Calu3 (cell line): ENCODE data around the gene TRPV5. TPM values are rescaled to one million over a fixed set of nuclear protein-coding genes. Genes with fewer than 3 reads are reported as not detected.

ENCODE experiments used
- BruUV-seq: library from RNA; stranded (reverse); fragments of 400-500 nt; replicated peaks from 2 replicates; lab custom pipeline; 2021; lab: Mats Ljungman, UMichigan
- CTCF ChIA-PET: fragments of 300-600 bp; sonication (Branson Sonifier 250); formaldehyde crosslinking; loops from one replicate; lab custom pipeline; 2022; ENCODE audit warnings: antibody characterized with exemption; lab: Charles Lee
- DNase-seq: peaks from one replicate; pipeline ENCODE4 v3.0.0; 2022
- H3K27ac Mint-ChIP-seq: one replicate; pipeline ENCODE4 v1.8.0; 2022; ENCODE audit warnings: mixed read lengths; ENCODE audit not compliant: unreplicated experiment
- H3K27me3 Mint-ChIP-seq: one replicate; pipeline ENCODE4 v1.8.0; 2022; ENCODE audit warnings: mixed read lengths; ENCODE audit not compliant: unreplicated experiment
- H3K36me3 Mint-ChIP-seq: one replicate; pipeline ENCODE4 v1.8.0; 2022; ENCODE audit warnings: mild to moderate bottlenecking, moderate library complexity, mixed read lengths; ENCODE audit not compliant: insufficient read depth, unreplicated experiment
- H3K4me1 Mint-ChIP-seq: one replicate; pipeline ENCODE4 v1.8.0; 2022; ENCODE audit warnings: mild to moderate bottlenecking, low read depth, mixed read lengths; ENCODE audit not compliant: unreplicated experiment
- H3K4me3 Mint-ChIP-seq: one replicate; pipeline ENCODE4 v1.8.0; 2022; ENCODE audit warnings: mild to moderate bottlenecking, low read depth, moderate library complexity, mixed read lengths; ENCODE audit not compliant: unreplicated experiment
- H3K9me3 Mint-ChIP-seq: one replicate; pipeline ENCODE4 v1.8.0; 2022; ENCODE audit warnings: low read depth, mixed read lengths; ENCODE audit not compliant: unreplicated experiment
- intact Hi-C: fragments of 100-400 bp; cut with micrococcal nuclease; formaldehyde crosslinking; loops from one replicate; pipeline ENCODE4 v1.10.0; 2022; ENCODE audit not compliant: unreplicated experiment
- total RNA-seq: library from RNA; stranded (reverse); gene quantifications from 2 replicates; pipeline ENCODE4 v1.2.3, GENCODE V29; 2022
- TF ChIP-seq, protein P1 (sequence below): fragments of 200-600 bp; IDR thresholded peaks from one replicate; pipeline ENCODE4 v1.8.0; 2022; ENCODE audit warnings: antibody characterized with exemption; ENCODE audit not compliant: unreplicated experiment

Gene TRPV5
- total RNA-seq, 1 experiment from 2014 or later = not detected

GRCh38 chr7:142860968-142861367, 72.6 kb downstream of the TRPV5 start:
- no peak overlapping the region for H3K27ac Mint-ChIP-seq
- intact Hi-C loops = no loop called here
- no peak overlapping the region for H3K4me3 Mint-ChIP-seq
- H3K9me3 Mint-ChIP-seq = no peaks in the 10 kb centered on the region
- H3K36me3 Mint-ChIP-seq = no peaks in the 10 kb centered on the region
- TF ChIP-seq, protein P1, sequence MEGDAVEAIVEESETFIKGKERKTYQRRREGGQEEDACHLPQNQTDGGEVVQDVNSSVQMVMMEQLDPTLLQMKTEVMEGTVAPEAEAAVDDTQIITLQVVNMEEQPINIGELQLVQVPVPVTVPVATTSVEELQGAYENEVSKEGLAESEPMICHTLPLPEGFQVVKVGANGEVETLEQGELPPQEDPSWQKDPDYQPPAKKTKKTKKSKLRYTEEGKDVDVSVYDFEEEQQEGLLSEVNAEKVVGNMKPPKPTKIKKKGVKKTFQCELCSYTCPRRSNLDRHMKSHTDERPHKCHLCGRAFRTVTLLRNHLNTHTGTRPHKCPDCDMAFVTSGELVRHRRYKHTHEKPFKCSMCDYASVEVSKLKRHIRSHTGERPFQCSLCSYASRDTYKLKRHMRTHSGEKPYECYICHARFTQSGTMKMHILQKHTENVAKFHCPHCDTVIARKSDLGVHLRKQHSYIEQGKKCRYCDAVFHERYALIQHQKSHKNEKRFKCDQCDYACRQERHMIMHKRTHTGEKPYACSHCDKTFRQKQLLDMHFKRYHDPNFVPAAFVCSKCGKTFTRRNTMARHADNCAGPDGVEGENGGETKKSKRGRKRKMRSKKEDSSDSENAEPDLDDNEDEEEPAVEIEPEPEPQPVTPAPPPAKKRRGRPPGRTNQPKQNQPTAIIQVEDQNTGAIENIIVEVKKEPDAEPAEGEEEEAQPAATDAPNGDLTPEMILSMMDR = no peak
- H3K27me3 Mint-ChIP-seq = peaks cover 84% of the 10 kb centered on the region
- peaks cover 8% of the 10 kb centered on the region for H3K4me1 Mint-ChIP-seq
- no TSS peak for BruUV-seq
- no peak for DNase-seq
- CTCF ChIA-PET = no interaction called here

GRCh38 chr7:142859829-142860228, 73.7 kb downstream of the TRPV5 start:
- no peaks in the 10 kb centered on the region for H3K36me3 Mint-ChIP-seq
- intact Hi-C loops = no loop called here
- TF ChIP-seq, protein P1 = no peak
- peaks cover 82% of the 10 kb centered on the region for H3K27me3 Mint-ChIP-seq
- CTCF ChIA-PET = interaction anchor here (0.5 kb wide), 1 partner anchor 272 kb away, joined by 3 read pairs; no protein-coding TSS in a partner anchor
- DNase-seq = no peak
- BruUV-seq = no TSS peak
- no peaks in the 10 kb centered on the region for H3K9me3 Mint-ChIP-seq
- H3K4me1 Mint-ChIP-seq = peaks cover 8% of the 10 kb centered on the region
- no peak overlapping the region for H3K27ac Mint-ChIP-seq
- no peak overlapping the region for H3K4me3 Mint-ChIP-seq

GRCh38 chr7:142859411-142859810, 74.1 kb downstream of the TRPV5 start:
- CTCF ChIA-PET = interaction anchor here (0.5 kb wide), 1 partner anchor 272 kb away, joined by 3 read pairs; no protein-coding TSS in a partner anchor
- H3K4me1 Mint-ChIP-seq = peaks cover 10% of the 10 kb centered on the region
- no TSS peak for BruUV-seq
- no peak overlapping the region for H3K4me3 Mint-ChIP-seq
- H3K36me3 Mint-ChIP-seq = peaks cover 3% of the 10 kb centered on the region
- no peak overlapping the region for H3K27ac Mint-ChIP-seq
- intact Hi-C loops = no loop called here
- peaks cover 82% of the 10 kb centered on the region for H3K27me3 Mint-ChIP-seq
- TF ChIP-seq, protein P1 = no peak
- no peak for DNase-seq
- no peaks in the 10 kb centered on the region for H3K9me3 Mint-ChIP-seq

Other genes with a start within 250 kb of the TRPV5 start
- gene PRSS1, start 184.3 kb downstream of the TRPV5 start, total RNA-seq = 12.4 and 16.8 TPM in 2 replicates
- gene PRSS2, start 162.8 kb downstream of the TRPV5 start, total RNA-seq = 0.64 TPM in 1 of 2 replicates, not detected in the other
- 3.0 and 3.1 TPM in 2 replicates for gene EPHB6, start 78.7 kb downstream of the TRPV5 start, total RNA-seq
- 1.7 TPM in 2 replicates for gene TRPV6, start 48.0 kb downstream of the TRPV5 start, total RNA-seq
- not detected in 2 replicates for gene LLCFC1, start 5.7 kb upstream of the TRPV5 start, total RNA-seq
- not detected in 2 replicates for gene KEL, start 28.6 kb upstream of the TRPV5 start, total RNA-seq
- gene OR9A2, start 93.4 kb upstream of the TRPV5 start, total RNA-seq = not detected in 2 replicates
- not detected in 2 replicates for gene OR6V1, start 118.6 kb upstream of the TRPV5 start, total RNA-seq
- gene PIP, start 198.3 kb upstream of the TRPV5 start, total RNA-seq = not detected in 2 replicates
- gene TAS2R39, start 249.7 kb upstream of the TRPV5 start, total RNA-seq = not detected in 2 replicates